Sigmoid colon (tissue), 4 donors: ENCODE measurements around the gene FGD5.

ENCODE experiments used
- CTCF ChIP-seq, 4 experiments: fragments of 450-650 bp in 3 of 4; fragments of 200-600 bp in 1 of 4; IDR thresholded peaks; one replicate each; pipeline ENCODE4 v1.5.1; 2016 to 2019; ENCODE audit warnings: antibody characterized with exemption in 4 of 4, mild to moderate bottlenecking in 3 of 4, moderate library complexity in 2 of 4
- POLR2A ChIP-seq, 2 donors: fragments of 450-650 bp; IDR thresholded peaks; one replicate each; pipeline ENCODE4 v1.6.1; 2016; ENCODE audit warnings: antibody characterized with exemption in 2 of 2, mild to moderate bottlenecking in 2 of 2, moderate library complexity in 2 of 2
- POLR2AphosphoS5 ChIP-seq, 4 donors: sonication (generic); formaldehyde crosslinking; IDR thresholded peaks; one replicate each; pipeline ENCODE4 v1.6.1; 2017; ENCODE audit warnings: antibody characterized with exemption in 4 of 4

GRCh38 chr3:14857506-14857905 is 38.7 kb downstream of the FGD5 start:
- TF ChIP-seq CTCF (IDR thresholded peaks at IDR 0.05) = no peak
- no peak for TF ChIP-seq POLR2AphosphoS5 (IDR thresholded peaks at IDR 0.05)
- TF ChIP-seq POLR2A (IDR thresholded peaks at IDR 0.05) = no peak
